Neural progenitor cell (in vitro differentiated cells): ENCODE results near the gene NUBP2. TPM values are rescaled to one million over a fixed set of nuclear protein-coding genes. Genes with fewer than 3 reads are reported as not detected.

ENCODE experiments used
- DNase-seq: peaks from one replicate; pipeline ENCODE4 v3.0.0-alpha.2; 2016; ENCODE audit warnings: low spot score
- H2AFZ ChIP-seq: fragments of 200-600 bp; sonication (generic); replicated peaks from 2 replicates; pipeline ENCODE4 v1.6.1; 2016; ENCODE audit warnings: antibody characterized with exemption
- H3F3A ChIP-seq: fragments of 200-600 bp; sonication (generic); 2 replicates; pipeline ENCODE4 v1.6.1; 2016; ENCODE audit warnings: antibody characterized with exemption, low read depth
- H3K27ac ChIP-seq: fragments of 200-600 bp; sonication (generic); 2 replicates; pipeline ENCODE4 v1.5.1; 2016; ENCODE audit warnings: mild to moderate bottlenecking
- H3K27me3 ChIP-seq: fragments of 200-600 bp; sonication (generic); 2 replicates; pipeline ENCODE4 v1.6.1; 2016; ENCODE audit warnings: mild to moderate bottlenecking, moderate library complexity
- H3K36me3 ChIP-seq: fragments of 200-600 bp; sonication (generic); 2 replicates; pipeline ENCODE4 v1.5.1; 2016
- H3K4me1 ChIP-seq: fragments of 200-600 bp; sonication (generic); 2 replicates; pipeline ENCODE4 v1.6.1; 2016; ENCODE audit warnings: mixed run types
- H3K4me2 ChIP-seq: fragments of 200-600 bp; sonication (generic); 2 replicates; pipeline ENCODE4 v1.6.1; 2016
- H3K4me3 ChIP-seq: fragments of 200-600 bp; sonication (generic); 2 replicates; pipeline ENCODE4 v1.5.1; 2016
- H3K79me2 ChIP-seq: fragments of 200-600 bp; sonication (generic); 2 replicates; pipeline ENCODE4 v1.6.1; 2016; ENCODE audit warnings: low read depth
- H3K9ac ChIP-seq: fragments of 200-600 bp; sonication (generic); 2 replicates; pipeline ENCODE4 v1.6.1; 2016
- H3K9me3 ChIP-seq: fragments of 200-600 bp; sonication (generic); 2 replicates; pipeline ENCODE4 v1.5.1; 2016; ENCODE audit warnings: low read depth
- H4K20me1 ChIP-seq: fragments of 200-600 bp; sonication (generic); 2 replicates; pipeline ENCODE4 v1.6.1; 2016; ENCODE audit warnings: low read depth
- H3K27ac Mint-ChIP-seq: 3 replicates; pipeline ENCODE4 v1.8.0; 2021; ENCODE audit warnings: mixed read lengths
- H3K27me3 Mint-ChIP-seq: 2 replicates; pipeline ENCODE4 v1.8.0; 2022; ENCODE audit warnings: low read depth, mild to moderate bottlenecking, inconsistent platforms, moderate library complexity, mixed read lengths; ENCODE audit not compliant: insufficient read depth
- H3K36me3 Mint-ChIP-seq: 3 replicates; pipeline ENCODE4 v1.8.0; 2021; ENCODE audit warnings: mixed read lengths
- H3K4me1 Mint-ChIP-seq: 3 replicates; pipeline ENCODE4 v1.8.0; 2021; ENCODE audit warnings: mixed read lengths
- H3K4me3 Mint-ChIP-seq: 3 replicates; pipeline ENCODE4 v1.8.0; 2021; ENCODE audit warnings: mild to moderate bottlenecking, moderate library complexity, mixed read lengths
- H3K9me3 Mint-ChIP-seq: 3 replicates; pipeline ENCODE4 v1.8.0; 2020; ENCODE audit warnings: mixed read lengths
- CTCF ChIP-seq: fragments of 200-600 bp; sonication (generic); IDR thresholded peaks from 2 replicates; pipeline ENCODE4 v1.5.1; 2017; ENCODE audit warnings: antibody characterized with exemption, mild to moderate bottlenecking
- EZH2 ChIP-seq: fragments of 200-600 bp; sonication (generic); IDR thresholded peaks from 2 replicates; pipeline ENCODE4 v1.6.1; 2017; ENCODE audit warnings: antibody characterized with exemption, mild to moderate bottlenecking, moderate library complexity
- EZH2phosphoT487 ChIP-seq: fragments of 200-600 bp; sonication (generic); IDR thresholded peaks from 2 replicates; pipeline ENCODE4 v1.6.1; 2017; ENCODE audit warnings: antibody characterized with exemption
- total RNA-seq: library from RNA; depleted of rRNA; stranded (reverse); fragments of >200 nt; gene quantifications from 2 replicates; pipeline ENCODE4 v1.2.3, GENCODE V29; 2015; ENCODE audit warnings: low replicate concordance

NUBP2 gene
- total RNA-seq, 1 donor from 2014 or later = 22.8 TPM

GRCh38 chr16:1745900-1746692 is 36.7 kb upstream of the NUBP2 start:
- Histone ChIP-seq H4K20me1 (no peaks in the 10 kb centered on the region), H3K9me3 (no peaks in the 10 kb centered on the region), H3K4me1 (no peaks in the 10 kb centered on the region), H3K27ac (no peak overlapping the region), H3K4me3 (no peak overlapping the region), H3K9ac (no peak overlapping the region), H3K4me2 (no peak overlapping the region), H3K79me2 (no peaks in the 10 kb centered on the region), H3K36me3 (no peaks in the 10 kb centered on the region), H3F3A (no peaks in the 10 kb centered on the region), H2AFZ (no peak overlapping the region), H3K27me3 (no peaks in the 10 kb centered on the region)
- Mint-ChIP-seq H3K36me3 (peaks cover 4% of the 10 kb centered on the region), H3K4me3 (no peak overlapping the region), H3K9me3 (no peaks in the 10 kb centered on the region), H3K27ac (no peak overlapping the region), H3K4me1 (no peaks in the 10 kb centered on the region), H3K27me3 (no peaks in the 10 kb centered on the region)
- TF ChIP-seq EZH2 = no peak
- no peak for TF ChIP-seq EZH2phosphoT487
- TF ChIP-seq CTCF = no peak
- DNase-seq = no peak

DNA sequence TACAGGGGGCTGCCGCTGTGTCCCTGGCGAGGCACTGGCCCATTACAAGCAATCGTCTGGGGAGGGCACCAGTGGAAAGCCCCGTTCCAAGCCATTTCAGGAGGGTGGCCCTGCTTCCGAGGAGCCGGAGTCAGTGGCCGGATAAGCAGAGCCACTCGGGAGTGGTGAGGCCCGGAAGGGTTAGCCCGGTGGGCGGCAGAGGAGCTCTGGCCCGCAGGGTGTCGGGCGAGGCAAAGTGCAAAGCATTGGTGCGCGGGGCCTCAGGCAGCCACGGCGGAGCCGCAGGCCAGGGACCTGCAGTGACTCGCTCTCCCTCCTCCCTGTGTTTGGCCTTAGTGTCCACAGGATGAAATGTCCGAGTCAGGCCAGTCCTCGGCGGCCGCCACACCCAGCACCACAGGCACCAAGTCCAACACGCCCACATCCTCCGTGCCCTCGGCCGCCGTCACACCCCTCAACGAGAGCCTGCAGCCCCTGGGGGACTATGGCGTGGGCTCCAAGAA is 36.0 kb upstream of the NUBP2 start:
- H3K9ac ChIP-seq = no peak overlapping the region
- no peak overlapping the region for H3K27ac Mint-ChIP-seq
- TF ChIP-seq CTCF = no peak
- no peak for TF ChIP-seq EZH2
- TF ChIP-seq EZH2phosphoT487 = no peak
- no peaks in the 10 kb centered on the region for H3F3A ChIP-seq
- no peak overlapping the region for H3K4me3 Mint-ChIP-seq
- no peaks in the 10 kb centered on the region for H3K4me1 ChIP-seq
- H3K9me3 Mint-ChIP-seq = no peaks in the 10 kb centered on the region
- H3K4me2 ChIP-seq = no peak overlapping the region
- H3K4me3 ChIP-seq = no peak overlapping the region
- no peaks in the 10 kb centered on the region for H3K36me3 ChIP-seq
- no peaks in the 10 kb centered on the region for H4K20me1 ChIP-seq
- H3K27ac ChIP-seq = no peak overlapping the region
- H2AFZ ChIP-seq = no peak overlapping the region
- H3K27me3 Mint-ChIP-seq = no peaks in the 10 kb centered on the region
- peaks cover 4% of the 10 kb centered on the region for H3K36me3 Mint-ChIP-seq
- no peaks in the 10 kb centered on the region for H3K4me1 Mint-ChIP-seq
- no peaks in the 10 kb centered on the region for H3K27me3 ChIP-seq
- no peaks in the 10 kb centered on the region for H3K9me3 ChIP-seq
- no peak for DNase-seq
- H3K79me2 ChIP-seq = no peaks in the 10 kb centered on the region

- Histone ChIP-seq H2AFZ (no peak overlapping the region), H3K4me3 (no peak overlapping the region), H3K27ac (no peak overlapping the region), H3K9me3 (no peaks in the 10 kb centered on the region), H4K20me1 (no peaks in the 10 kb centered on the region), H3F3A (no peaks in the 10 kb centered on the region), H3K36me3 (no peaks in the 10 kb centered on the region), H3K27me3 (no peaks in the 10 kb centered on the region), H3K4me1 (no peaks in the 10 kb centered on the region), H3K4me2 (no peak overlapping the region), H3K79me2 (no peaks in the 10 kb centered on the region), H3K9ac (no peak overlapping the region)
- Mint-ChIP-seq H3K4me3 (no peak overlapping the region), H3K4me1 (no peaks in the 10 kb centered on the region), H3K36me3 (peaks cover 4% of the 10 kb centered on the region), H3K9me3 (no peaks in the 10 kb centered on the region), H3K27ac (no peak overlapping the region), H3K27me3 (no peaks in the 10 kb centered on the region)
- no peak for DNase-seq
- TF ChIP-seq EZH2phosphoT487 (no peak), EZH2 (no peak), CTCF (no peak)
Observed at GRCh38 chr16:1747934-1748333, 34.8 kb upstream of the NUBP2 start.
